Stimulated activated CD4-positive, alpha-beta T cell treated with anti-CD3 and anti-CD28 coated beads, Interleukin-12 subunit alpha, Interleukin-12 subunit beta, amount 100 ng/mL, for 24 hours (primary cell): ENCODE results near the gene TPM2.
A peak's percentile ranks its signal among the peaks of the same experiment; 100 is the strongest.

Experiments
- DNase-seq, 2 experiments: peaks; one replicate each; pipeline ENCODE4 v3.0.0-alpha.2; 2020; ENCODE audit warnings: low read depth in 2 of 2

The TPM2 gene

GRCh38 chr9:35696520-35697215 lies 6.9 kb upstream of the TPM2 start:
- peak in 1 of 2 experiments; percentile 35 for DNase-seq

- DNase-seq, result no peak
Measured at GRCh38 chr9:35695943-35696401, 6.2 kb upstream of the TPM2 start.

GRCh38 chr9:35691757-35692301 lies 2.1 kb upstream of the TPM2 start:
- DNase-seq, result no peak

GRCh38 chr9:35691334-35691650 lies 1.6 kb upstream of the TPM2 start:
- DNase-seq, result no peak

- peak in 1 of 2 experiments; percentile 45 for DNase-seq
Measured at GRCh38 chr9:35690614-35691333, 1.0 kb upstream of the TPM2 start.

GRCh38 chr9:35690294-35690613 lies 529 bp upstream of the TPM2 start:
- no peak for DNase-seq

- DNase-seq, result no peak
Measured at GRCh38 chr9:35688558-35689541, 875 bp downstream of the TPM2 start.

- DNase-seq, result no peak
Measured at GRCh38 chr9:35687972-35688557, 1.7 kb downstream of the TPM2 start.

GRCh38 chr9:35687306-35687705 lies 2.4 kb downstream of the TPM2 start:
- no peak for DNase-seq

GRCh38 chr9:35686222-35687203 lies 3.2 kb downstream of the TPM2 start:
- DNase-seq, result no peak

GRCh38 chr9:35685506-35685905 lies 4.2 kb downstream of the TPM2 start:
- DNase-seq, result no peak

- DNase-seq, result no peak
Measured at GRCh38 chr9:35684921-35685320, 4.8 kb downstream of the TPM2 start.

GRCh38 chr9:35683323-35683722 lies 6.4 kb downstream of the TPM2 start:
- no peak for DNase-seq

- DNase-seq, result no peak
Measured at GRCh38 chr9:35682520-35683315, 7.0 kb downstream of the TPM2 start.

GRCh38 chr9:35682051-35682450 lies 7.7 kb downstream of the TPM2 start:
- DNase-seq, result no peak

- no peak for DNase-seq
Measured at GRCh38 chr9:35681341-35682002, 8.3 kb downstream of the TPM2 start.

GRCh38 chr9:35680331-35681105 lies 9.2 kb downstream of the TPM2 start:
- no peak for DNase-seq

GRCh38 chr9:35679766-35680330 lies 9.9 kb downstream of the TPM2 start:
- no peak for DNase-seq
